ENCODE data around the gene LGALSL. TPM values are rescaled to one million over a fixed set of nuclear protein-coding genes. Genes with fewer than 3 reads are reported as not detected.

LGALSL gene
- total RNA-seq, 3 donors from 2014 or later, result 0.73 to 2.3 (median 1.9) TPM

GRCh38 chr2:64487256-64488049 is 33.5 kb downstream of the LGALSL start:
- no peak for ATAC-seq

GRCh38 chr2:64488050-64488974 is 34.4 kb downstream of the LGALSL start:
- Mint-ChIP-seq H3K4me3 (no peak overlapping the region), H3K27me3 (ENCODE audit: low read depth) (peaks cover 4% of the 10 kb centered on the region), H3K9me3 (no peaks in the 10 kb centered on the region), H3K36me3 (ENCODE audit: insufficient read depth) (no peaks in the 10 kb centered on the region), H3K4me1 (ENCODE audit: low read depth) (peaks cover 5% of the 10 kb centered on the region)
- peak; percentile 85 for DNase-seq
- ATAC-seq, result peak; percentile 71 to 77

More at GRCh38 chr2:64487256-64488049, 33.5 kb downstream of the LGALSL start:
- no peak for DNase-seq
- Mint-ChIP-seq H3K9me3 (no peaks in the 10 kb centered on the region), H3K4me3 (no peak overlapping the region), H3K36me3 (ENCODE audit: insufficient read depth) (no peaks in the 10 kb centered on the region), H3K27me3 (ENCODE audit: low read depth) (peaks cover 4% of the 10 kb centered on the region), H3K4me1 (ENCODE audit: low read depth) (peaks cover 5% of the 10 kb centered on the region)

- ATAC-seq, result no peak
- H3K36me3 Mint-ChIP-seq (ENCODE audit: insufficient read depth), result no peaks in the 10 kb centered on the region
- no peak for DNase-seq
- peaks cover 4% of the 10 kb centered on the region for H3K27me3 Mint-ChIP-seq (ENCODE audit: low read depth)
- H3K4me3 Mint-ChIP-seq, result no peak overlapping the region
- peaks cover 5% of the 10 kb centered on the region for H3K4me1 Mint-ChIP-seq (ENCODE audit: low read depth)
- H3K9me3 Mint-ChIP-seq, result no peaks in the 10 kb centered on the region
These were observed 35.3 kb downstream of the LGALSL start for GRCh38 chr2:64489081-64489751.

GRCh38 chr2:64491426-64491825 is 37.5 kb downstream of the LGALSL start:
- Mint-ChIP-seq H3K36me3 (ENCODE audit: insufficient read depth) (no peaks in the 10 kb centered on the region), H3K9me3 (no peaks in the 10 kb centered on the region), H3K27me3 (ENCODE audit: low read depth) (peaks cover 4% of the 10 kb centered on the region), H3K4me1 (ENCODE audit: low read depth) (peaks cover 5% of the 10 kb centered on the region), H3K4me3 (no peak overlapping the region)
- ATAC-seq (no peak), DNase-seq (no peak)

DNA sequence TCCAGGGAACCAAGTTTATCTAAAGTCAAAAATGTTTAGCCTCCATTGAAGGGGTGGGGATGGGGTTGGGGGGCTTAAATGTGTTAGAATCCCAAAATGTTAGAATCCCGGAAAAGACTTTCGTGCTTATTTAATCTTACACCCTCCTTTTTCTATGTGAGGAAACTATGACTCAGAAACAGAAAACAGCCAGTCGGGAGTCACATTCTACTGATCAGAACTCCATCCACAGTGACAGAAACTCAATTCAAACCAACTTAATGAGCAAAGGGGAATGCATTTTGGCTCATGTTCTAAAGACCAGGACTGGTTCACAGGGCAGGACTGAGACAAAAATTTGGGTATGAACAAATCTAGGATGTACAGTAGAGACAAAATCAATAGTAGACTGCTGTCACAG is 38.3 kb downstream of the LGALSL start:
- peaks cover 7% of the 10 kb centered on the region for H3K27me3 Mint-ChIP-seq (ENCODE audit: low read depth)
- DNase-seq (no peak), ATAC-seq (no peak)
- H3K36me3 Mint-ChIP-seq (ENCODE audit: insufficient read depth), result no peaks in the 10 kb centered on the region
- no peaks in the 10 kb centered on the region for H3K9me3 Mint-ChIP-seq
- no peak overlapping the region for H3K4me3 Mint-ChIP-seq
- H3K4me1 Mint-ChIP-seq (ENCODE audit: low read depth), result peaks cover 5% of the 10 kb centered on the region

DNA sequence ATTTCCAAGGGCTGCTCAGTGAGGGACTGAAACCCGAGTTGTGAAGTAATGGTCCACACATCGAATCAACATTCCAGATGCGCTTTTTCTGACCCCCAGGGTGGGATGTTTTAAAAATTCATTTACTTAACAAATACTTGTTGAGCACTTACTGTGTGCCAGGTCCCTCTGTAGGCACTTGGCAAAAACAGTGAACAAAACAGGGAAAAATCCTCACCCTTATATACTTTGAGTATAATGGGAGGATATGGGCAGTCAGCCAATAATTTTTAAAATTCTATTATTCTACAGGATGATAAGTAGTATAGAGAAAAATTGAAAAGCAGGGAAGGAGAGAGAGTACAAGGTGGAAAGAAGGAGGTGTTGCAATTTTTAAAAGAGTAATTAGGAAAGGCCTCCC is 38.9 kb downstream of the LGALSL start:
- Mint-ChIP-seq H3K36me3 (ENCODE audit: insufficient read depth) (no peaks in the 10 kb centered on the region), H3K9me3 (no peaks in the 10 kb centered on the region), H3K27me3 (ENCODE audit: low read depth) (peaks cover 7% of the 10 kb centered on the region), H3K4me1 (ENCODE audit: low read depth) (peaks cover 5% of the 10 kb centered on the region), H3K4me3 (no peak overlapping the region)
- DNase-seq (no peak), ATAC-seq (no peak)

GRCh38 chr2:64493788-64494187 is 39.8 kb downstream of the LGALSL start:
- DNase-seq (no peak), ATAC-seq (no peak)
- Mint-ChIP-seq H3K27me3 (ENCODE audit: low read depth) (peaks cover 10% of the 10 kb centered on the region), H3K9me3 (no peaks in the 10 kb centered on the region), H3K4me3 (no peak overlapping the region), H3K4me1 (ENCODE audit: low read depth) (peaks cover 3% of the 10 kb centered on the region), H3K36me3 (ENCODE audit: insufficient read depth) (no peaks in the 10 kb centered on the region)

DNA sequence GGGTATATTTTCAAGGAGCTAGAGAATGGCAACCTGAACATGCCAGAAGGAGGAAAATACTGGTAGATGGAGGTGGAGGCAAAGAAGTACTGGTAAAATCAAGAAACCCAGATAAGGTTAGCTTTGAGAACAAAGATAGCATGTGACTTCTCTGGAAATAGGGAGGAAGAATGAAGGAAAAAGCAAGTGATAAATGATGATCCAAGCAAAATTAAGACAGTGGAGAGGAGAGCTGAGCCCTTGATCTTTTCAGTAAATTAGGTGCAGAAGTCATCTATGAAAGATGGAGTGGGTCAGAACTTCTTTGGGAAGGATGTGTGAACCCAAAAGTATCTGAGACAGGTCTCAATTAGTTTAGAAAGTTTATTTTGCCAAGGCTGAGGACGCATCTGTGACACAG is 44.5 kb downstream of the LGALSL start:
- Mint-ChIP-seq H3K4me3 (no peak overlapping the region), H3K36me3 (ENCODE audit: insufficient read depth) (no peaks in the 10 kb centered on the region), H3K9me3 (no peaks in the 10 kb centered on the region), H3K27me3 (ENCODE audit: low read depth) (peaks cover 6% of the 10 kb centered on the region), H3K4me1 (ENCODE audit: low read depth) (no peaks in the 10 kb centered on the region)
- DNase-seq (no peak), ATAC-seq (no peak)

- no peaks in the 10 kb centered on the region for H3K36me3 Mint-ChIP-seq (ENCODE audit: insufficient read depth)
- H3K9me3 Mint-ChIP-seq, result no peaks in the 10 kb centered on the region
- DNase-seq (no peak), ATAC-seq (no peak)
- no peak overlapping the region for H3K4me3 Mint-ChIP-seq
- H3K4me1 Mint-ChIP-seq (ENCODE audit: low read depth), result no peaks in the 10 kb centered on the region
- peaks cover 10% of the 10 kb centered on the region for H3K27me3 Mint-ChIP-seq (ENCODE audit: low read depth)
These were observed 46.6 kb downstream of the LGALSL start for GRCh38 chr2:64500549-64500948.

GRCh38 chr2:64501946-64502345 is 48.0 kb downstream of the LGALSL start:
- DNase-seq, result no peak
- H3K36me3 Mint-ChIP-seq (ENCODE audit: insufficient read depth), result no peaks in the 10 kb centered on the region
- no peaks in the 10 kb centered on the region for H3K4me1 Mint-ChIP-seq (ENCODE audit: low read depth)
- H3K9me3 Mint-ChIP-seq, result no peaks in the 10 kb centered on the region
- peaks cover 12% of the 10 kb centered on the region for H3K27me3 Mint-ChIP-seq (ENCODE audit: low read depth)
- ATAC-seq, result no peak
- H3K4me3 Mint-ChIP-seq, result no peak overlapping the region

DNA sequence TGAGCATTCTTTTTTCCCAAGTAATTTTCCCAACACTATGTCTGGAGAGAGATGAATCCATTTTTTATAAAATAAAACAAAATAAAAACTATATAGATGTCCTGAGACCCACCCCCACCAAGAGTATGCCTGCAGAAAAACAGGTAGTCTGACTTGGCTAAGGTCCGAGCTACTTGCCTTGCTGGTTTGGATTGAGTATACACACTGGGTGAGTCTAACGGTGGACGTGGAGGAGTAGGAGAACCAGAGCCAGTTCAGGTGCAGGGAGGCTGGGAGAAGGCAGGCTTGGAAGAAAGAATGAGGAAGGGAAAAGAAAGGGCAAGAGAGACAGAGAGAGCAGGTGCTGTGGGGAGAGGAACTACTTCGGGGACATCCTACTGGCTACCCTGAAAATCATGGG is 48.9 kb downstream of the LGALSL start:
- no peaks in the 10 kb centered on the region for H3K4me1 Mint-ChIP-seq (ENCODE audit: low read depth)
- no peak overlapping the region for H3K4me3 Mint-ChIP-seq
- ATAC-seq (no peak), DNase-seq (no peak)
- H3K36me3 Mint-ChIP-seq (ENCODE audit: insufficient read depth), result no peaks in the 10 kb centered on the region
- no peaks in the 10 kb centered on the region for H3K9me3 Mint-ChIP-seq
- H3K27me3 Mint-ChIP-seq (ENCODE audit: low read depth), result peaks cover 12% of the 10 kb centered on the region

- ATAC-seq (no peak), DNase-seq (no peak)
- H3K4me1 Mint-ChIP-seq (ENCODE audit: low read depth), result no peaks in the 10 kb centered on the region
- H3K9me3 Mint-ChIP-seq, result no peaks in the 10 kb centered on the region
- no peak overlapping the region for H3K4me3 Mint-ChIP-seq
- no peaks in the 10 kb centered on the region for H3K36me3 Mint-ChIP-seq (ENCODE audit: insufficient read depth)
- H3K27me3 Mint-ChIP-seq (ENCODE audit: low read depth), result peaks cover 14% of the 10 kb centered on the region
These were observed 51.1 kb downstream of the LGALSL start for GRCh38 chr2:64504774-64505720.

DNA sequence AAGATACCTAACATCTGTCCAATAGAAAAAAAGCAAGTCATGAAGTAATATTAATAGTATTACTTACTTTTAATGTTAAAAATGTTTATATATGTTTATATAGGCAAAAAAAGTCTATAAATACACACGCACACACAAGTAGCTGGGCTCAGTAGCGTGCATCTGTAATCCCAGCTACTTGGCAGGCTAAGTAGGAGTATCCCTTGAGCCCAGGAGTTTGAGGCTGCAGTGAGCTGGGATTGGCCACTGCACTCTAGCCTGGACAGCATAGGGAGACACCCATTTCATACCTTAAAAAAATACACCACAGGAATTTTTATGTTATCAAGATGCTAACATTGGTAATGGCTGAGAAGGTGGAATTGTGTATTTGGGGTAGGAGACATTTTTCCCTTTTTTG is 52.7 kb downstream of the LGALSL start:
- no peak for DNase-seq
- H3K36me3 Mint-ChIP-seq (ENCODE audit: insufficient read depth), result no peaks in the 10 kb centered on the region
- no peaks in the 10 kb centered on the region for H3K9me3 Mint-ChIP-seq
- ATAC-seq, result no peak
- H3K4me1 Mint-ChIP-seq (ENCODE audit: low read depth), result no peaks in the 10 kb centered on the region
- no peak overlapping the region for H3K4me3 Mint-ChIP-seq
- peaks cover 14% of the 10 kb centered on the region for H3K27me3 Mint-ChIP-seq (ENCODE audit: low read depth)
